Natural killer cell (primary cell): ENCODE measurements around the gene ZNF574. TPM values are rescaled to one million over a fixed set of nuclear protein-coding genes. Genes with fewer than 3 reads are reported as not detected.

ENCODE experiments used
- ATAC-seq, 3 donors: fragments of 150-1000 bp in 2 of 3; fragments of 200-7000 bp in 1 of 3; cut with Tn5 transposase; 1 replicate in 1 of 3; 2 replicates in 2 of 3; pipeline ENCODE4 v1.10.0; 2021; ENCODE audit warnings: mild to moderate bottlenecking in 2 of 3, moderate library complexity in 2 of 3
- DNase-seq, 2 donors: peaks; one replicate each; pipeline versions ENCODE4 v3.0.0 to v3.0.0-alpha.2; 2013 to 2021; ENCODE audit warnings: mixed read lengths in 1 of 2
- H3K27ac ChIP-seq: one replicate; pipeline ENCODE4 v1.5.1; 2013; ENCODE audit warnings: mild to moderate bottlenecking, low read length
- H3K27me3 ChIP-seq: one replicate; pipeline ENCODE4 v1.6.1; 2013; ENCODE audit warnings: low read length; ENCODE audit not compliant: control insufficient read depth, insufficient read depth
- H3K36me3 ChIP-seq: one replicate; pipeline ENCODE4 v1.6.1; 2013; ENCODE audit warnings: low read length; ENCODE audit not compliant: control insufficient read depth, insufficient read depth
- H3K4me1 ChIP-seq: one replicate; pipeline ENCODE4 v1.6.1; 2013; ENCODE audit warnings: low read length; ENCODE audit not compliant: control insufficient read depth, insufficient read depth
- H3K4me3 ChIP-seq: one replicate; pipeline ENCODE4 v1.5.1; 2013; ENCODE audit warnings: low read length
- H3K9me3 ChIP-seq: one replicate; pipeline ENCODE4 v1.6.1; 2013; ENCODE audit warnings: low read length; ENCODE audit not compliant: control insufficient read depth, insufficient read depth
- H3K27ac Mint-ChIP-seq, 2 donors: one replicate each; pipeline ENCODE4 v1.8.0; 2022; ENCODE audit warnings: mild to moderate bottlenecking in 2 of 2, mixed read lengths in 2 of 2, moderate library complexity in 1 of 2
- H3K27me3 Mint-ChIP-seq, 2 donors: one replicate each; pipeline ENCODE4 v1.8.0; 2022; ENCODE audit warnings: low read depth in 2 of 2, mixed read lengths in 2 of 2
- H3K36me3 Mint-ChIP-seq: one replicate; pipeline ENCODE4 v1.8.0; 2022; ENCODE audit warnings: mixed read lengths
- H3K4me1 Mint-ChIP-seq, 2 donors: one replicate each; pipeline ENCODE4 v1.8.0; 2022; ENCODE audit warnings: mixed read lengths in 2 of 2
- H3K4me3 Mint-ChIP-seq: one replicate; pipeline ENCODE4 v1.8.0; 2022; ENCODE audit warnings: mild to moderate bottlenecking, moderate library complexity, mixed read lengths
- H3K9me3 Mint-ChIP-seq, 2 donors: one replicate each; pipeline ENCODE4 v1.8.0; 2022; ENCODE audit warnings: mixed read lengths in 2 of 2
- WGBS: methylation state at CpG from one replicate; pipeline ENCODE4 v1.1.7; 2013; ENCODE audit warnings: missing lambda C conversion rate; ENCODE audit not compliant: insufficient coverage; 5-methylcytosine and 5-hydroxymethylcytosine counted together
- intact Hi-C: fragments of 100-400 bp; cut with micrococcal nuclease; formaldehyde crosslinking; loops from one replicate; pipeline ENCODE4 v1.14.2; 2022
- total RNA-seq, 4 donors: library from RNA; stranded (reverse); fragments of 120-200 nt in 1 of 4; gene quantifications; one replicate each; pipeline versions ENCODE4 v1.2.3 to v1.2.4, GENCODE V29; 2013 to 2022
- TF ChIP-seq, protein P1 (sequence below): fragments of 200-600 bp; IDR thresholded peaks from one replicate; pipeline ENCODE4 v1.8.0; 2022; ENCODE audit warnings: antibody characterized with exemption

The ZNF574 gene
- total RNA-seq, 3 donors from 2014 or later (not counting 1 experiment from before 2014, with no cell fraction given): 21.6 to 23.7 (median 23.1) TPM

DNA sequence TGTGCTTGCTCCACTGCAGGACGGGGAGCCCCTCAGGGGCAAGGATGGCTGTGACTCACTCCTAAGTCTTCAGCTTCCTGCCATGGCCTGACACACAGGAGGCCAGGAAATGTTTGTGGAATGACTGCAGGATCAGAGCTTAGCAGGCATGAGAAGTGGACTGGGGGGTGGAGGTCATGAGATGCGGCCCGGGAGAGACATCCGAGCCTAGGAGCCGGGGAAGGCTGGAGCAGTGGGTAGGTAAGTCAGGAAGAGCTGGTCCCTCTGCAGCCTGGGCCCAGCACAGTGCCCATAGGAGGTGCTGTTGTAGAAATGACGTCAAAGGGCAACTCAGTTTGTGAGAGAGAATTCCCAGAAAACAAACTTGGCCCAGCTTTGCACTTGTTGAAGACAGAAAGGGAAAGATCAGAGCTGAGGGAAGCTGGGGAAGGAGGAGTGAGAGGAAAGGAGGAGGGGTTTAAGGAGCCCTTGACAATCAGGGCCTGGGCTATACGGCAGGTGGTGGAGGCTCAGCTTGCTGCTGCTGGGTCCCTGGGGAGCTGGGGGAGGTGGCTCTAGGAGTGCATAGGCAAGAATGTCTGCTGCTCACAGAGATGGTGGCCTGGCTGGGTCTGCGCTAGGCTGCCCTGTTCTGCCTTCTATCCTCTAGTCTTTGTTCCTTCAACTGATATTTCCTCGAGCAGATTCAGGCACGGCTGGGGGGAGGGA is 37.8 kb downstream of the ZNF574 start:
- H3K9me3 Mint-ChIP-seq: no peaks in the 10 kb centered on the region
- Histone ChIP-seq H3K27me3 (no peaks in the 10 kb centered on the region), H3K9me3 (no peaks in the 10 kb centered on the region), H3K4me1 (peaks cover 15% of the 10 kb centered on the region), H3K27ac (peak overlapping the region; percentile 3), H3K4me3 (no peak overlapping the region), H3K36me3 (peaks cover 46% of the 10 kb centered on the region)
- WGBS: 76% methylated on average over 10 of the region's 10 CpGs
- no peaks in the 10 kb centered on the region for H3K27me3 Mint-ChIP-seq
- intact Hi-C loops: no loop called here
- DNase-seq (no peak), ATAC-seq (no peak)
- TF ChIP-seq, protein P1, sequence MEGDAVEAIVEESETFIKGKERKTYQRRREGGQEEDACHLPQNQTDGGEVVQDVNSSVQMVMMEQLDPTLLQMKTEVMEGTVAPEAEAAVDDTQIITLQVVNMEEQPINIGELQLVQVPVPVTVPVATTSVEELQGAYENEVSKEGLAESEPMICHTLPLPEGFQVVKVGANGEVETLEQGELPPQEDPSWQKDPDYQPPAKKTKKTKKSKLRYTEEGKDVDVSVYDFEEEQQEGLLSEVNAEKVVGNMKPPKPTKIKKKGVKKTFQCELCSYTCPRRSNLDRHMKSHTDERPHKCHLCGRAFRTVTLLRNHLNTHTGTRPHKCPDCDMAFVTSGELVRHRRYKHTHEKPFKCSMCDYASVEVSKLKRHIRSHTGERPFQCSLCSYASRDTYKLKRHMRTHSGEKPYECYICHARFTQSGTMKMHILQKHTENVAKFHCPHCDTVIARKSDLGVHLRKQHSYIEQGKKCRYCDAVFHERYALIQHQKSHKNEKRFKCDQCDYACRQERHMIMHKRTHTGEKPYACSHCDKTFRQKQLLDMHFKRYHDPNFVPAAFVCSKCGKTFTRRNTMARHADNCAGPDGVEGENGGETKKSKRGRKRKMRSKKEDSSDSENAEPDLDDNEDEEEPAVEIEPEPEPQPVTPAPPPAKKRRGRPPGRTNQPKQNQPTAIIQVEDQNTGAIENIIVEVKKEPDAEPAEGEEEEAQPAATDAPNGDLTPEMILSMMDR: no peak
- H3K4me3 Mint-ChIP-seq: no peak overlapping the region
- H3K4me1 Mint-ChIP-seq: peaks cover 0 to 5% of the 10 kb centered on the region in 2 donors
- H3K27ac Mint-ChIP-seq: no peak overlapping the region
- H3K36me3 Mint-ChIP-seq: peaks cover 10% of the 10 kb centered on the region

DNA sequence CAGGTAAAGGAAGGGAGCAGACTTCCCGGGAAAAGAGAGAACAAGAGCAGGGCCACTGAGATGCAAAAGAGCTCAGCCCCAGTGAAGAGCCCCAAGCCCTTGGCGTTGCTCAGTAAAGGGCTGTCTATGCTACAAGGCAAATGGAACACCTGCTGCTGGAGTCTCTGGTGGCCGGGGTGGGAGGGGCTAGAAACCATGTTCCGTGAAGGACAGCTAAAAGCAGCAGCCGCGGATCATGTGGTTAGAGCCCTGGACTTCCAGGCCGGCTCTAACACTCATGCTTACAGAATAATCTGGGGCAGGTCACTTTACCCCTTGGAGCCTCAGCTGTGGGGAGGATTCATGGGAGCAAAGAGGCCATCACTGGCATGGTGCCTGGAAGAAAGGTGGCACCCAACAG is 38.4 kb downstream of the ZNF574 start:
- Mint-ChIP-seq H3K4me3 (no peak overlapping the region), H3K4me1 (peaks cover 0 to 5% of the 10 kb centered on the region in 2 donors), H3K9me3 (no peaks in the 10 kb centered on the region), H3K27ac (no peak overlapping the region), H3K36me3 (peaks cover 10% of the 10 kb centered on the region), H3K27me3 (no peaks in the 10 kb centered on the region)
- H3K36me3 ChIP-seq: peaks cover 46% of the 10 kb centered on the region
- intact Hi-C loops: no loop called here
- H3K4me1 ChIP-seq: peaks cover 15% of the 10 kb centered on the region
- no peaks in the 10 kb centered on the region for H3K9me3 ChIP-seq
- peak overlapping the region; percentile 3 for H3K27ac ChIP-seq
- WGBS: 60% methylated on average over 7 of the region's 7 CpGs
- TF ChIP-seq, protein P1: no peak
- H3K27me3 ChIP-seq: no peaks in the 10 kb centered on the region
- DNase-seq (no peak), ATAC-seq (no peak)
- no peak overlapping the region for H3K4me3 ChIP-seq

DNA sequence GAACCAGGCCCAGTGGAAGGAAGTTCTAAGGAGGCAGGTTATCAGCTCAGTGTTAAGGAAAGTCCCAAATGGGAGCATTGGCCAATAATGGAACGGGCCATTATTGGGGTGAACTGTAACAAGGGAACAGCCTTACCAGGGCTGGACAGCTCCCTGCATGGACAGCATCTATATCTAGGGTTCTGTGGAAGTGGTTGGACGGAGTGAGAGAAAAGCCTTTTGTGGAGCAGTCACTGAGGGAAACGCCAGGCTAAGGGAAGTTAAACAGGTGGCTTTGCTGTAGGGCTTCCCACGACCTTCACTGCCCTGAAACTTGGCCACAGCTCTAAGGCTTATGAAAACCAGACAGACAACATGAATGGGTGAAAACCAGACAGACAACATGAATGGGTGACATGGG is 39.3 kb downstream of the ZNF574 start:
- Histone ChIP-seq H3K36me3 (peaks cover 46% of the 10 kb centered on the region), H3K27ac (peak overlapping the region; percentile 18), H3K4me3 (no peak overlapping the region), H3K27me3 (no peaks in the 10 kb centered on the region), H3K9me3 (no peaks in the 10 kb centered on the region), H3K4me1 (peaks cover 15% of the 10 kb centered on the region)
- no peak overlapping the region for H3K4me3 Mint-ChIP-seq
- no peaks in the 10 kb centered on the region for H3K9me3 Mint-ChIP-seq
- intact Hi-C loops: no loop called here
- H3K36me3 Mint-ChIP-seq: peaks cover 10% of the 10 kb centered on the region
- 73% methylated on average over 4 of the region's 4 CpGs for WGBS
- H3K27me3 Mint-ChIP-seq: no peaks in the 10 kb centered on the region
- DNase-seq: no peak
- H3K4me1 Mint-ChIP-seq: peaks cover 0 to 5% of the 10 kb centered on the region in 2 donors
- H3K27ac Mint-ChIP-seq: peak overlapping the region in 1 of 2 donors; percentile 53
- no peak for ATAC-seq
- TF ChIP-seq, protein P1: no peak

DNA sequence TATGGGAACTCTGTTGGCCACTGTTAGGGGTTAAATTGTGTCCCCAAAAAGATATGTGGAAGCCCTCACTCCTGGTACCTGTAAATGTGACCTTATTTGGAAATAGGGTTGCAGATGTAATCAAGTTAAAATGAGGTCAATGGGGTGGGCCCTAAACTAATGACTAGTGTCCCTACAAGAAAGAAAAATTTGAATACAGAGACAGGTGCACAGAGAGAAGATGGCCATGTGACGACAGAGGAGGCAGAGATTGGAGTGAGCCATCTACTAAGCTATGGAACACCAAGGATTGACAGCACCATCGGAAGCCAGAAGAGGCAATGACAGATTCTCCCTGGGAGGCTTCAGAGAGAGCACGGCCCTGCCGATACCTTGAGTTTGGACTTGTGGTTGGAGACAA is 39.7 kb downstream of the ZNF574 start:
- peaks cover 44% of the 10 kb centered on the region for H3K36me3 ChIP-seq
- H3K36me3 Mint-ChIP-seq: peaks cover 10% of the 10 kb centered on the region
- WGBS: 93% methylated on average over 4 of the region's 4 CpGs

More for the DNA sequence above, 39.7 kb downstream of the ZNF574 start:
- Histone ChIP-seq H3K27ac (peak overlapping the region; percentile 33), H3K4me3 (no peak overlapping the region), H3K9me3 (no peaks in the 10 kb centered on the region), H3K27me3 (no peaks in the 10 kb centered on the region), H3K4me1 (peaks cover 15% of the 10 kb centered on the region)
- TF ChIP-seq, protein P1: no peak
- Mint-ChIP-seq H3K9me3 (no peaks in the 10 kb centered on the region), H3K4me1 (peaks cover 0 to 5% of the 10 kb centered on the region in 2 donors), H3K27me3 (no peaks in the 10 kb centered on the region), H3K27ac (peak overlapping the region in 1 of 2 donors; percentile 53), H3K4me3 (no peak overlapping the region)
- DNase-seq: no peak
- intact Hi-C loops: no loop called here
- ATAC-seq: no peak
